HG03565 (cell line): ENCODE measurements around the gene ARFGAP1.

ENCODE experiments used
- ATAC-seq: cut with Tn5 transposase; IDR thresholded peaks from one replicate; pipeline ENCODE4 v1.9.1; 2021; ENCODE audit warnings: mild to moderate bottlenecking, moderate library complexity; ENCODE audit not compliant: unreplicated experiment

Gene ARFGAP1

GRCh38 chr20:63306673-63307537 is 34.3 kb downstream of the ARFGAP1 start:
- ATAC-seq: no peak

DNA sequence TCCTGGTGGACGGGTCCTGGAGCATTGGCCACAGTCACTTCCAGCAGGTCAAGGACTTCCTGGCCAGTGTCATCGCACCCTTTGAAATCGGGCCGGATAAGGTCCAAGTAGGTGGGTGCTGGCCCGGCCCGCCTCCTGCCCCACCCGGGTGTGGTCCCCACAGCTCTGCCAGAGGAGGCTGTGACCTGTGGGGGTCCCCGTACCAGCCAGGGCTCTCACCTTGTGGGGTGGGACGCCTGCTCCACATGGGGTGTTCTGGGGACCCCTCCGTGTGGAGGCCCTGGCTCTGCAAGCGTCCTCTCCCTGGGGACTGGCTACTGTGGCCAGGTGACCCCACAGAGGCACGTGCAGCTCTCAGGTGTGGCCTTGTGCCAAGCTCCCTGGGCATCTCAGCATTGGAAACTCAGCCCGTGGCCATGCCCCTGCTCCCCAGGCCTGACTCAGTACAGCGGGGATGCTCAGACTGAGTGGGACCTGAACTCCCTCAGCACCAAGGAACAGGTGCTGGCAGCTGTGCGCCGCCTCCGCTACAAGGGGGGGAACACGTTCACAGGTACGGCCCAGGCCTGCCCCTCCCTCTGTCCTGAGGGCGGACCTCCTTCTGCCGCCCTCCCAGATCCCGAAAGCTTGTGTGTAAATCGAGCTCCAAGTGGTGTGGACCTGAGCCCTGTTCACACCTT is 35.1 kb downstream of the ARFGAP1 start:
- no peak for ATAC-seq

DNA sequence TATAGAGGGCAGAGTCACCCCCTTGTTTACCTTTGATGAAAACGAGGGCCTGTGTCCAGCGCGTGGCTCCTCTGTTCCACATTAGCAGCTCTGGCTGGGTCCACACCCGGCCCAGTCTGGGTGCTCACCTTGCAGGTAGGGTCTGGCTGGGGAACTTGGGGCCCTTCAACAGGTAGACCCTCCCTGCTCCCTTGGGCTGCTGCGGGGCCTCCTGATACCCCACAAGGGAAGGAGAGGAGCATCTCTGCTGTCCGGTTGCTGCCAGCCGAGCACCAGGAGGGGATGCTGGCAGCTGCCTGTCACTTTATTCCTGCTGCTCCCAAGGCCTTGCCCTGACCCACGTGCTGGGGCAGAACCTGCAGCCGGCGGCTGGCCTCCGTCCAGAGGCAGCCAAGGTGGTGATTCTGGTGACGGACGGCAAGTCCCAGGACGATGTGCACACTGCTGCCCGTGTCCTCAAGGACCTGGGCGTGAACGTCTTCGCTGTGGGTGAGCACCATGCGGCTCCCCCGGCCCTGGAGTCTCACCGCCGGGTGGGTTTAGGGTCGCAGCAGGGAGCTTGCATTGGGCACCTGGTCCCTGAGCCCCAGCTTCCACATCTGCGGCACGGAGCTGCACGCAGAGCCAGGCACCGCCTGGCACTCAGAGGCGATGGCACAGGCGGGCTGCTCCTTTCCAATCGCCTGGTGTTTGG is 35.8 kb downstream of the ARFGAP1 start:
- no peak for ATAC-seq

DNA sequence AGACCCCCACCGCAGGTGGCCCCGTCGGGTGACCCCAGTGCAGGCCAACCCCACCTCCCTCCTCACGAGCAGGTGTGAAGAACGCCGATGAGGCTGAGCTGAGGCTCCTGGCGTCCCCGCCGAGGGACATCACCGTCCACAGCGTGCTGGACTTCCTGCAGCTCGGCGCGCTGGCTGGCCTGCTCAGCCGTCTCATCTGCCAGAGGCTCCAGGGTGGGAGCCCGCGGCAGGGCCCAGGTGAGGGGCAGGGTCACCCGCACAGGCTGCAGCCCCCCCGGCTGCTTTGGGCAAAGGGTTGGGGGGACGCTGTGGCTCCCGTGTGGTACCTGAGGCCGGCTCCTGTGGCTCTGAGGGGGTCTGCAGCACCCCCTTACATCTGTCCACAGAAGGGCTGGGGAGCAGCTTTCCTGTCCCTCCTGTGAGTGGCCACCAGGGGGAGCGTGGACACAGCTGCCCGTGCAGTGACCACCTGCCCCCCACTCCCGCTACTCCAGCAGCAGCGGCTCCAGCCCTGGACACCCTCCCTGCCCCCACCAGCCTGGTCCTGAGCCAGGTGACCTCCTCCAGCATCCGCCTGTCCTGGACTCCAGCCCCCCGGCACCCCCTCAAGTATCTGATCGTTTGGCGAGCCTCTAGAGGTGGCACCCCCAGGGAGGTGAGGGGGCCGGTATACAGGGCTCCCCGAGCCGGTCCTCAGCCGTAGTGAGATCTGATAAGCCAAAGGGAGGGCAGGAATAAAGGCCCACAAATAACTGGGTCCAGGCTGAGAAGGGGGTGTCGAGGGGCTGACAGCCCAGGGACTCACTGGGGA is 36.9 kb downstream of the ARFGAP1 start:
- ATAC-seq: no peak

- no peak for ATAC-seq
Measured at GRCh38 chr20:63310265-63310991, 37.8 kb downstream of the ARFGAP1 start.

DNA sequence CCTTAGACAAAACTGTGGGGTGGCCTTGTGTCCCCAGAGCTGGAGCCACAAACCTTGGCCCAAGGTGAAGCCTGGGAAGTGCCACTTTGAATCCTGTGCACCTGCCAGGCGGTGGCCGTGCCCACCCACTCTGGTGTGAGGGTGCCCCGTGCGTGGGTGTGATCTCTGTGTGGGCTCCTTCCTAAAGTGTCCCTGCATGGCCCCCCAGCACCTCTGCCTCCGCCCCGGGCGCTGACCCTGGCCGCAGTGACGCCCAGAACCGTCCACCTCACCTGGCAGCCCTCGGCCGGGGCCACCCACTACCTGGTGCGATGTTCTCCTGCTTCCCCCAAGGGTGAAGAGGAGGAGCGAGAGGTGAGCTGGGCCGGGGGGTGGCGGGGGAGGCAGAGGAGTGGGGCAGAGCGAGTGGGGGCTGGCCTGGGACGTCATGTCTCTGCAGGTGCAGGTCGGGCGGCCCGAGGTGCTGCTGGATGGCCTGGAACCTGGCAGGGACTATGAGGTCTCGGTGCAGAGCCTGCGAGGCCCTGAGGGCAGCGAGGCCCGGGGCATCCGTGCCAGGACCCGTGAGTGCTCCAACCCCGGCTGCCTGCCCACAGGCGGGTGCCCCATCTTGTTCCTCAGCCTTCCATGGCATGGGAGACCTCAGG is 38.7 kb downstream of the ARFGAP1 start:
- ATAC-seq: no peak

DNA sequence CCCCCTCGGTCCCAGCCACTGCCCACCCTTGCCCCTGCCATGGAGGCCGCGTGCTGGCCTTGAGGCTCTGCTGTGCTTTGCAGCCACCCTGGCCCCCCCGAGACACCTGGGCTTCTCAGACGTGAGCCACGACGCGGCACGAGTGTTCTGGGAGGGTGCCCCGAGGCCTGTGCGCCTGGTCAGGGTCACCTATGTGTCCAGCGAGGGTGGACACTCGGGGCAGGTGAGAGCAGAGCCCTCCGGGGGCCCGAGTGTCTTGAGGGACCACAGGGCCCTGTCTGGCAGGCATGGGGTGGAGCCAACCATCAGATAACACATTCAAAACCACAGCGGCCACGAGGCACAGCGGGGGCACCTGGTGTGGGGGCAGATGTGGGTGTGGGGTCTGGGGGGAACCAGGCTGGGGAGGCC is 39.2 kb downstream of the ARFGAP1 start:
- ATAC-seq: no peak

DNA sequence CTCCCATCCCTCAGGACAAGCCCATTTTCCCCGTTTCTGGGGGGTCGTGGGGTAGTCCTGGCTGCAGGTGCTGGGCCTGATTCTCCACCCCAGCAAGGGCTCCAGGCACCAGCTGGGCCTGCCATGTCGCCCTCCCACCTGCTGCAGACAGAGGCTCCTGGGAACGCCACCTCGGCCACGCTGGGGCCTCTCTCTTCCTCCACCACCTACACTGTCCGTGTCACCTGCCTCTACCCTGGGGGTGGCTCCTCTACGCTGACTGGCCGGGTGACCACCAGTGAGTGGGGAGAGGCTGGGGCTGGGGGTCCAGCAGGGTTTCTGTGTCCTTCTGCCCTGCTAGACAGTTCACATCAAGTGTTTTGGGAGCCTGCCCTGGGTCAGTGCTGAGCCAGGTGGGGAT is 39.7 kb downstream of the ARFGAP1 start:
- no peak for ATAC-seq

- ATAC-seq: no peak
Measured at GRCh38 chr20:63312690-63313348, 40.2 kb downstream of the ARFGAP1 start.

DNA sequence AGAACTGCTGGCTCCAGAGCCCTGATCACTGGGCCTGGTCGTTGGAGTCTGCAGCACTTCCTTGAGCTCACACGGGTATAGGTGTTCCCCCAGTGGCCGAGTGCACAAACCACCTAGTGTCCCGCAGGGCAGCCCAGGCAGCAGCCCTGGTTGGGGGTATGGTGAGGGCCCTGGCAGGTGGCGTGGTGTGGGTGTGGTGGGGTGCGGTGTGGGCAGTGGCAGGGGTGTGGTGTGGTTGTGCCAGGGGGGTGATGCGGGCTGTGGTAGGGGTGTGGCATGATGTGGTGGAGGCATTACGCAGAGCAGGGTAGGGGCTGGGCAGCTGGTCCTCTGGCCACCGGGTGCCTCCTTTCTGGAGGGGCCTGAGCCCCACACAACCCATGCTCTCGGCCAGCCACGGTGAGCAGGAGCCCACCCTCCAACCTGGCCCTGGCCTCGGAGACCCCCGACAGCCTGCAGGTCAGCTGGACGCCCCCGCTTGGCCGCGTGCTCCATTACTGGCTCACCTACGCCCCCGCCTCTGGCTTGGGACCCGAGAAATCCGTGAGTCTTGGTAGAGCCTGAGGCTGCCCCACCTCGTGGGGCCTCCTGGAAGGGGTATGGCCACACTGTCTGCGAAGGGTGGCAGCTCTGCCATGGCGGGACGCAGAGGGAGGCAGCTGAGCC is 40.9 kb downstream of the ARFGAP1 start:
- no peak for ATAC-seq

DNA sequence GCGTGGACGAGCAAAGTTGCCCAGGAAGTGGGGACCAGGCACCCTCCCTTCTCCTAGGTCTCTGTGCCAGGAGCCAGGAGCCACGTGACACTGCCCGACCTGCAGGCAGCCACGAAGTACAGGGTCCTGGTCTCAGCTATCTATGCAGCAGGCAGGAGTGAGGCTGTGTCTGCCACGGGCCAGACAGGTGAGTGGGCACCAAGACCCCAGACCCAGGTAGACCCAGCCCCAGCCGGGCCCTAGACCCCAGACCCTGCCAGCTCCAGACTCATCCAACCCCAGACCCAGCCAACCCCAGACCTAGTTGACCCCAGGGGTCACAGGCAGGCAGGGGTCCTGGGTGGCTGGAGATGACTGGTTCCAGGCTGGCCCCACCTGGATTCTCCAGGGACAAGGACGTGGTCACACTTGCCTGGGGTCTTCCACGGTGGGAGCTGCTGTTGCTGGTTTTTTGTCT is 41.4 kb downstream of the ARFGAP1 start:
- ATAC-seq: no peak

DNA sequence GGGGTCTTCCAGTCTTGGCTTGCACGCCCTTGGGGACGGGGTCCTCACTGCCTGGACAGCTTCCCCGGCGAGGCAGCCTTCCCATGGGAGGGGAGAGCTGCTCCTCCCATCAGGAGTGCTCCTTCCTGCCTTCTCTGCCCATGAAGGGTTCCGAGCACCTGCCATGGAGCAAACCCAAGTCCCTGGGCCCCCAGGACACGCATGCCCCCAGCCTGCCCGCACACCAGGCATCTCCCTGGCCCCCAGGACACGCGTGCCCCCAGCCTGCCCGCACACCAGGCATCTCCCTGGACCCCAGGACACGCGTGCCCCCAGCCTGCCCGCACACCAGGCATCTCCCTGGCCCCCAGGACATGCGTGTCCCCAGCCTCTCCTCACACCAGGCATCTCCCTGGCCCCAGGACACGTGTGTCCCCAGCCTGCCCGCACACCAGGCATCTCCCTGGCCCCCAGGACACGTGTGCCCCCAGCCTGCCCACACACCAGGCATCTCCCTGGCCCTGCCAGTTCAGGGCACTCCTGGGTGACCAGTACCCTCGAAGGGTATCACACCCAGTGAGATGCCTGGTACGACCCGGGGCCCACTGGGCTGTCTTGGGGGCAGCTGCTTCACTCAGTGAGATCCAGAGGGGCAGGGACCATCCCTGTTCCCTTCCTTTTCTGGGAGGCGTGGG is 42.1 kb downstream of the ARFGAP1 start:
- ATAC-seq: no peak

DNA sequence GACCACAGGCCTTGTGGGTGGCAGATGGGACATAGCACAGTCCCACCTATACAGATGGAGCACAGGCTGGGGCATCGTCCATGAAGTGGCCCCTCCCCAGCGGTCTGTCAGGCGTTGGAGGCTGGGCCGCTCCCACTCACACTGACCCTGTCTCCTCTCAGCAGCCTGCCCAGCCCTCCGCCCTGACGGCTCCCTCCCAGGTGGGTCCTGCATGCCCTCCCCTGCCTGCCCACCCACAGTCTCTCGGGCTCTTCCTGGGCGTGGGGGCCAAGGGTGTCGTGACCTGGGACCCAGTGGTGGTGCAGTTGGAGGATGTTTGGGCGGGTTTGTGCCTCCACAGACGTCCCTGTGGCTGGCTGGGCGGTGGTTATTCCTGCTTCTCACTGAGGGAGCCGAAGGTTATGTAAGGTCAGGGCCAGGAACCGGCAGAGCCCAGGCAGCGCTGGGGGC is 42.7 kb downstream of the ARFGAP1 start:
- ATAC-seq: no peak

- no peak for ATAC-seq
Measured at GRCh38 chr20:63315731-63316491, 43.3 kb downstream of the ARFGAP1 start.

DNA sequence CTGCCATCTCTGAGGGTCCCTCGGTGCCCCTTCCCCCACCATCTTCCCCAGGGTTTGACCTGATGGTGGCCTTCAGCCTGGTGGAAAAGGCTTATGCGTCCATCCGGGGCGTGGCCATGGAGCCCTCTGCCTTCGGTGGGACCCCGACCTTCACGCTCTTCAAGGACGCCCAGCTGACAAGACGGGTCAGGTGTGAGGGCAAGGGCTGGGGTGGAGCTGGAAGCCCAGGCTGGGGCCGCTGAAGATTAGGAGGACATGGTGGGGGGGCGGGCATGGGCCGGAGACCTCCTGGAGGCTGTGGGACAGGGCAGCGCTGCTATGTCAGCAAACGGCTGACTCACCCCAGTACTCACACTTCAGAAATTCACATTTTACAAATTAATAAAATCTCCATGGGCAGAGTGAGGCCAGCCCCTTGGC is 43.9 kb downstream of the ARFGAP1 start:
- no peak for ATAC-seq

- ATAC-seq: no peak
Measured at GRCh38 chr20:63317061-63317460, 44.4 kb downstream of the ARFGAP1 start.

- ATAC-seq: no peak
Measured at GRCh38 chr20:63317601-63318291, 45.1 kb downstream of the ARFGAP1 start.
